Activated CD4-positive, alpha-beta T cell treated with anti-CD3 and anti-CD28 coated beads, Interleukin-2, amount 10 ng/mL, durations not matched to agents 7 days and 5 days (primary cell): ENCODE data around the gene EP400. TPM values are rescaled to one million over a fixed set of nuclear protein-coding genes. Genes with fewer than 3 reads are reported as not detected.

ENCODE experiments used
- CTCF ChIA-PET: fragments of 350-600 bp; sonication (Branson Sonifier 250); formaldehyde crosslinking; loops from one replicate; lab custom pipeline; 2021; ENCODE audit warnings: antibody characterized with exemption; lab: Charles Lee
- POLR2A ChIA-PET: fragments of 350-600 bp; sonication (Branson Sonifier 250); formaldehyde crosslinking; loops from one replicate; lab custom pipeline; 2021; ENCODE audit warnings: antibody characterized with exemption; lab: Charles Lee
- DNase-seq: peaks from one replicate; pipeline ENCODE4 v3.0.0-alpha.2; 2020
- H3K27ac Mint-ChIP-seq: one replicate; pipeline ENCODE4 v1.8.0; 2021; ENCODE audit warnings: mild to moderate bottlenecking, moderate library complexity, mixed read lengths
- H3K27me3 Mint-ChIP-seq: one replicate; pipeline ENCODE4 v1.8.0; 2021; ENCODE audit warnings: mixed read lengths
- H3K36me3 Mint-ChIP-seq: one replicate; pipeline ENCODE4 v1.8.0; 2021; ENCODE audit warnings: low read depth, mixed read lengths
- H3K4me1 Mint-ChIP-seq: one replicate; pipeline ENCODE4 v1.8.0; 2021; ENCODE audit warnings: mixed read lengths
- H3K4me3 Mint-ChIP-seq: one replicate; pipeline ENCODE4 v1.8.0; 2021; ENCODE audit warnings: mild to moderate bottlenecking, moderate library complexity, mixed read lengths
- H3K9me3 Mint-ChIP-seq: one replicate; pipeline ENCODE4 v1.8.0; 2021; ENCODE audit warnings: mixed read lengths
- total RNA-seq, 2 experiments: library from RNA; stranded (reverse); gene quantifications; one replicate each; pipeline ENCODE4 v1.2.3, GENCODE V29; 2021

The EP400 gene
- total RNA-seq, 2 experiments from 2014 or later, result 53.9 to 57.0 TPM

DNA sequence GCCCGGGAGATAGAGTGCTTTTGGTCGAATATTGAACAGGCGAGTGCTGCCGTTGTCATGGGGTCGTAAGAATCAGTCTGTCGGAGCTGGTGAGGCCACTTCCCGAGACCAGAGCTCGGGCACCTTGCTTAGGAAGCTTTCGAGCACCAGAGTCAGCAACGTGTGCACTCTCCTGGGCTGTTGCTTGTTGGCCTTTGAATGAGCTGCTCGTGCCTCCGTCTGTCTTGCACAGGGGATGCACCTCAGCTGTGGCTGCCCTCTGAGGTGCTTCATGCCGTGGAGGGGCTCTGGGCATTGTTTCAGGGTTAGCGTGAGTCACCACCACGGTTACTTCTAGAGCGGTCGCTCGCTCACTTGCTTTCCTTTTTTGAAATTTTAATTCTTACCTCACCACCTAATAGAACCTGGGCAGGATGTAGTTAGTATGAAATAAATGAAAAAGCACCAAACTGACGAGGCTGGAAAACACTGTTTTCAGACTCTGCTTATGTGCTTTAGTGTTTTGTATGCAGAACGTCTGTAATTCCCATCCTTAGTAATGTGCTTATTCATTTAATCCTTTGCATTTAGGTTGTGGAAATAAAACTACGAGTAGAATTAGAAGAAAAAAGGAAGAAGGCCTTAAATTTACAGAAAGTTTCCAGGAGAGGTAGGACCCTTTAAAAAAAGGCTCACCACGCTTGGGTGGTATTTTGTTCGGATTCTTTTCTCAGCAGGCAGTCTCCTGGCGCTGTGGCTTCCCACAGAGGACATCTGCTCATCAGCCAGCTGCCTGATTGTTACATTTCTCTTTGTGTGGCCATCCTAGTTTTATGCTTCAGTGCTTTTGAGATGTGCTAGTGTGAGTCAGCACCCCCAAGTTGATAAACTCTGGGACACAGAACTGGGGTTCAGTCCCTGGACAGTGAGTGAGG, 40.6 kb downstream of the EP400 start:
- ChIA-PET CTCF (no interaction called here), POLR2A (no interaction called here)
- H3K36me3 Mint-ChIP-seq, result peaks cover 46% of the 10 kb centered on the region
- no peak overlapping the region for H3K4me3 Mint-ChIP-seq
- H3K27me3 Mint-ChIP-seq, result no peaks in the 10 kb centered on the region
- H3K4me1 Mint-ChIP-seq, result no peaks in the 10 kb centered on the region
- DNase-seq, result no peak
- no peaks in the 10 kb centered on the region for H3K9me3 Mint-ChIP-seq
- no peak overlapping the region for H3K27ac Mint-ChIP-seq

- POLR2A ChIA-PET, result no interaction called here
- Mint-ChIP-seq H3K9me3 (no peaks in the 10 kb centered on the region), H3K27ac (no peak overlapping the region), H3K4me1 (no peaks in the 10 kb centered on the region), H3K27me3 (no peaks in the 10 kb centered on the region), H3K36me3 (peaks cover 46% of the 10 kb centered on the region), H3K4me3 (no peak overlapping the region)
- no peak for DNase-seq
- CTCF ChIA-PET, result no interaction called here
These were observed 41.2 kb downstream of the EP400 start for GRCh38 chr12:131990980-131991305.

DNA sequence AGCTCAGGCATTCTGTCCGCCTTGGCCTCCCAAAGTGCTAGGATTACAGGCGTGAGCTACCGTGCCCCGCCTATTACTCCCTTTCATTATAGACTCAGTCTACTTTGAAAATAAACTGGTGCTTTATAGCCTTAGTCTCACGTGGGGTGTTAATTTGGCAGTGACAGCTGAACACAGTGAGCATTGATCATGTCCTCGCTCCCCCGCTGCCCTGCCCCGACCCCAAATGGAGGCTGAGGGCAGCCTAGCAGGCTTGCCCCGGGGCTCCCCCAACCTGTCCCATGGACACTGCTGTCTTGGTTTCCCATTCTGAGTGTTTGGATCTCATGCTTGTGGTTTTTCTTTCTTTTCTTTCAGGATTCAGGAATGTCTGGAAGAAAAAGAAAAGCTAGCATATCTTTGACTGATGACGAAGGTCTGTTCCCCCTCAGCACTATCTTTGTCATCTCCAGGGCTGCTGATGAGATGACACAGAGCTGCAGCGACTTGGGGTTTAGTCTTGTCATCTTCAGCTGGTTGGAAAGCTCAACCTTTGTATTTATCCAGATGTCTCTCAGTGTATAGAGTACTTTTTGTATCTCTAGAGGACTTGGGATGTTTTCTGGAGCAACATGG, 42.2 kb downstream of the EP400 start:
- no peak for DNase-seq
- Mint-ChIP-seq H3K4me1 (no peaks in the 10 kb centered on the region), H3K27me3 (no peaks in the 10 kb centered on the region), H3K4me3 (no peak overlapping the region), H3K36me3 (peaks cover 42% of the 10 kb centered on the region), H3K27ac (no peak overlapping the region), H3K9me3 (no peaks in the 10 kb centered on the region)
- CTCF ChIA-PET, result no interaction called here
- POLR2A ChIA-PET, result interaction anchor here (0.6 kb wide), 1 partner anchor 26 kb away, joined by 3 read pairs; no protein-coding TSS in a partner anchor

DNA sequence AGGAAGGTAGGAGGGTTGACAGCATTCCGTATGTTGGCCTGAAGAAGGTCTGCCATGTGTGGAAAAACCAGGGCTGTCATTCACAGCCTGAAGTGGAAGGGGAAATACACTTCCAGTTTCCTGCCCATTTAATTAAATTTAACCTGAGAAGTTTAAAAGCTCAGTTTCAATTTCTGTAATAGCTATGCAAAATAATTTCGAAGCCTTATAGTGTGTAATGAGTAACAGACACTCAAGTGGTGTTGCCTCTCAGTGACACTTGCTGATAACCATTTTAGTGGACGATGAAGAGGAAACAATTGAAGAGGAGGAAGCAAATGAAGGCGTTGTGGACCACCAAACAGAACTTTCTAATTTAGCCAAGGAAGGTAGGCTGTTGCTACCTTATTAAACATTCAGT, 44.8 kb downstream of the EP400 start:
- ChIA-PET POLR2A (no interaction called here), CTCF (interaction anchor here (1.0 kb wide), 1 partner anchor 15 kb away, joined by 3 read pairs; no protein-coding TSS in a partner anchor)
- Mint-ChIP-seq H3K4me3 (no peak overlapping the region), H3K4me1 (no peaks in the 10 kb centered on the region), H3K36me3 (peaks cover 28% of the 10 kb centered on the region), H3K27me3 (no peaks in the 10 kb centered on the region), H3K27ac (no peak overlapping the region), H3K9me3 (no peaks in the 10 kb centered on the region)
- no peak for DNase-seq

DNA sequence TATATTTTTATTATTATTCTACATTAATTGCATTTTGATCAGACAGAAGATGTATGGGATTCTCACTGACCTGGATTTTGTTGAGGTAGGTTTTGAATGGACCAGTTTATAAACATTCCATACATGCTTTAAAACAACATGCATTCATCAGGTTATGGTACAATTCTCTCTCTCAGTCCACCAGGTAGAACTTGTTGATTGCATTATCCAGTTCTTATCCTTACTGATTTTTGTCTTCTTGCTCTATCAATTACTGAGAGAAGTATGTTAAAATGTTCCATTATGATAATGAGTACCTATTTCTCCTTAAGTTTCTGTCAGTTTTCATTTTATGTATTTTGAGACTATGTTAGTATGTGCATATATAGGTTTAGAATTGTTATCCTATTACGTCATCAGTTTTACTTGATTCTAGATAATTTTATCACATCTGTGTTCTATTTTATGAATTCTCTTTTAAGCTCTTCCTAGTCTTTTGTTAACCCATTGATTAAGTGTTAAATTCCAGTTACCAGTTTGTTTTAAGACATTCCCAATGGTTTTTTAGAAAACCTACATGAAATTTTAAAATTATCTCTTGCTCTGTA, 50.6 kb downstream of the EP400 start:
- Mint-ChIP-seq H3K27ac (no peak overlapping the region), H3K27me3 (no peaks in the 10 kb centered on the region), H3K9me3 (no peaks in the 10 kb centered on the region), H3K4me3 (no peak overlapping the region), H3K4me1 (peaks cover under 1% of the 10 kb centered on the region), H3K36me3 (peaks cover 10% of the 10 kb centered on the region)
- ChIA-PET CTCF (no interaction called here), POLR2A (no interaction called here)
- no peak for DNase-seq

DNA sequence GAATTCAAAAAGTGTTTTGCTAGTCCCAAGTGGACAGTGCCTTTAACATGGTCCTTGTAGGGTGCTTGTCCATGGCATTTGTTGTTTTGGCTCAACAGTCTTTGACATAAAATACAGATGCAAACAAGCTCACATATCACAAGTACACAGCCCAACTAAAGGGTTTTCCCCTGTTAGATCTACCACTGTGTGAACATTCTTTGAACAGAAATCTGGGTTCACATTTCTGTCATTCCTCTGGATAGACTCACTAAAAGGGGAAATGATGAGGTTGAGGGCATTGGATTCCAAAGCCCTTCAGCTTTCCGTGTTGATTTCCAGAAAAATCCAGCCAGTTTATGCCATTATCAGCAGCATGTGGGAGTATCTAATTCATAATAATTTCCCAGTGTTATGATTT, 54.1 kb downstream of the EP400 start:
- no peak overlapping the region for H3K27ac Mint-ChIP-seq
- POLR2A ChIA-PET, result interaction anchor here (0.5 kb wide), 1 partner anchor 228 kb away, joined by 4 read pairs; no protein-coding TSS in a partner anchor
- H3K4me1 Mint-ChIP-seq, result peaks cover 7% of the 10 kb centered on the region
- H3K27me3 Mint-ChIP-seq, result no peaks in the 10 kb centered on the region
- H3K4me3 Mint-ChIP-seq, result no peak overlapping the region
- no peaks in the 10 kb centered on the region for H3K9me3 Mint-ChIP-seq
- DNase-seq, result no peak
- peaks cover 26% of the 10 kb centered on the region for H3K36me3 Mint-ChIP-seq
- CTCF ChIA-PET, result interaction anchor here (0.6 to 1.7 kb wide), 2 partner anchors 19 to 59 kb away, joined by 3 read pairs; no protein-coding TSS in a partner anchor

- H3K9me3 Mint-ChIP-seq, result no peaks in the 10 kb centered on the region
- H3K4me3 Mint-ChIP-seq, result no peak overlapping the region
- H3K27me3 Mint-ChIP-seq, result no peaks in the 10 kb centered on the region
- peaks cover 7% of the 10 kb centered on the region for H3K4me1 Mint-ChIP-seq
- POLR2A ChIA-PET, result no interaction called here
- CTCF ChIA-PET, result interaction anchor here (1.7 kb wide), 1 partner anchor 58 kb away, joined by 3 read pairs; no protein-coding TSS in a partner anchor
- H3K27ac Mint-ChIP-seq, result no peak overlapping the region
- no peak for DNase-seq
- H3K36me3 Mint-ChIP-seq, result peaks cover 26% of the 10 kb centered on the region
These were observed 55.2 kb downstream of the EP400 start for GRCh38 chr12:132004946-132005345.

GRCh38 chr12:132006056-132006680, 56.4 kb downstream of the EP400 start:
- no peaks in the 10 kb centered on the region for H3K9me3 Mint-ChIP-seq
- DNase-seq, result no peak
- H3K36me3 Mint-ChIP-seq, result peaks cover 28% of the 10 kb centered on the region
- H3K4me3 Mint-ChIP-seq, result no peak overlapping the region
- peaks cover 7% of the 10 kb centered on the region for H3K4me1 Mint-ChIP-seq
- peak overlapping the region; percentile 52 for H3K27ac Mint-ChIP-seq
- H3K27me3 Mint-ChIP-seq, result no peaks in the 10 kb centered on the region
- POLR2A ChIA-PET, result no interaction called here
- CTCF ChIA-PET, result interaction anchor here (1.2 to 1.3 kb wide), 2 partner anchors 24 to 37 kb away, joined by 3 read pairs; no protein-coding TSS in a partner anchor

GRCh38 chr12:132007041-132007440, 57.3 kb downstream of the EP400 start:
- Mint-ChIP-seq H3K27ac (no peak overlapping the region), H3K9me3 (no peaks in the 10 kb centered on the region), H3K36me3 (peaks cover 29% of the 10 kb centered on the region), H3K27me3 (no peaks in the 10 kb centered on the region), H3K4me3 (no peak overlapping the region), H3K4me1 (peaks cover 7% of the 10 kb centered on the region)
- no peak for DNase-seq
- ChIA-PET POLR2A (no interaction called here), CTCF (interaction anchor here (1.3 kb wide), 1 partner anchor 36 kb away, joined by 3 read pairs; no protein-coding TSS in a partner anchor)

GRCh38 chr12:132009336-132009859, 59.7 kb downstream of the EP400 start:
- no peak for DNase-seq
- POLR2A ChIA-PET, result no interaction called here
- H3K4me3 Mint-ChIP-seq, result no peak overlapping the region

GRCh38 chr12:132012919-132013568, 63.3 kb downstream of the EP400 start:
- H3K4me3 Mint-ChIP-seq, result no peak overlapping the region
- no peaks in the 10 kb centered on the region for H3K4me1 Mint-ChIP-seq
- H3K27me3 Mint-ChIP-seq, result no peaks in the 10 kb centered on the region
- POLR2A ChIA-PET, result no interaction called here
- H3K9me3 Mint-ChIP-seq, result no peaks in the 10 kb centered on the region
- CTCF ChIA-PET, result no interaction called here
- H3K27ac Mint-ChIP-seq, result no peak overlapping the region
- DNase-seq, result no peak
- peaks cover 43% of the 10 kb centered on the region for H3K36me3 Mint-ChIP-seq

More at GRCh38 chr12:132009336-132009859, 59.7 kb downstream of the EP400 start:
- H3K27ac Mint-ChIP-seq, result no peak overlapping the region
- no peaks in the 10 kb centered on the region for H3K27me3 Mint-ChIP-seq
- H3K4me1 Mint-ChIP-seq, result peaks cover 7% of the 10 kb centered on the region
- H3K9me3 Mint-ChIP-seq, result no peaks in the 10 kb centered on the region
- CTCF ChIA-PET, result interaction anchor here (1.6 kb wide), 1 partner anchor 15 kb away, joined by 3 read pairs; no protein-coding TSS in a partner anchor
- peaks cover 37% of the 10 kb centered on the region for H3K36me3 Mint-ChIP-seq
